Activated effector memory CD4-positive, alpha-beta T cell treated with Interleukin-2 at 50 U/mL for 16 hours (primary cell): Measurements from ENCODE around the gene ANGPTL3.
"Not testable (repeated sequence)": the region's sequence is repeated elsewhere in the genome, so short reads cannot be mapped to it uniquely, and the experiment has no call there.

ENCODE experiments used
- DNase-seq: peaks from one replicate; pipeline ENCODE4 v3.0.0-alpha.2; 2020

The ANGPTL3 gene

GRCh38 chr1:62597281-62597680 is at the start of gene ANGPTL3:
Gene ANGPTL3 (plus strand): TSS chr1:62597520. CDS start chr1:62597567, 47 bp downstream.
- no peak for DNase-seq

- DNase-seq: no peak
These were observed 36.0 kb upstream of the ANGPTL3 start for GRCh38 chr1:62561306-62561705.

GRCh38 chr1:62567182-62567581 is 30.1 kb upstream of the ANGPTL3 start:
- DNase-seq: not testable (repeated sequence)

GRCh38 chr1:62567926-62568325 is 29.4 kb upstream of the ANGPTL3 start:
- not testable (repeated sequence) for DNase-seq

GRCh38 chr1:62571517-62571916 is 25.8 kb upstream of the ANGPTL3 start:
- DNase-seq: not testable (repeated sequence)

- DNase-seq: no peak
These were observed 24.8 kb upstream of the ANGPTL3 start for GRCh38 chr1:62572476-62572875.

- DNase-seq: no peak
These were observed 23.6 kb upstream of the ANGPTL3 start for GRCh38 chr1:62573675-62574074.

- no peak for DNase-seq
These were observed 11.7 kb upstream of the ANGPTL3 start for GRCh38 chr1:62585469-62586155.

GRCh38 chr1:62588000-62588399 is 9.3 kb upstream of the ANGPTL3 start:
- DNase-seq: no peak

- DNase-seq: no peak
These were observed 8.0 kb upstream of the ANGPTL3 start for GRCh38 chr1:62589321-62589720.

GRCh38 chr1:62590255-62590969 is 6.9 kb upstream of the ANGPTL3 start:
- DNase-seq: no peak

GRCh38 chr1:62590970-62591368 is 6.4 kb upstream of the ANGPTL3 start:
- DNase-seq: no peak

GRCh38 chr1:62593825-62594394 is 3.4 kb upstream of the ANGPTL3 start:
- DNase-seq: no peak

GRCh38 chr1:62595647-62596046 is 1.7 kb upstream of the ANGPTL3 start:
- no peak for DNase-seq

GRCh38 chr1:62599044-62599443 is 1.7 kb downstream of the ANGPTL3 start:
- DNase-seq: no peak

GRCh38 chr1:62601457-62601856 is 4.1 kb downstream of the ANGPTL3 start:
- no peak for DNase-seq

GRCh38 chr1:62608905-62609304 is 11.6 kb downstream of the ANGPTL3 start:
- DNase-seq: no peak

GRCh38 chr1:62610588-62610987 is 13.3 kb downstream of the ANGPTL3 start:
- DNase-seq: not testable (repeated sequence)

- DNase-seq: no peak
These were observed 15.4 kb downstream of the ANGPTL3 start for GRCh38 chr1:62612770-62613169.

GRCh38 chr1:62613325-62613727 is 16.0 kb downstream of the ANGPTL3 start:
- DNase-seq: no peak

- no peak for DNase-seq
These were observed 16.6 kb downstream of the ANGPTL3 start for GRCh38 chr1:62613890-62614289.

- no peak for DNase-seq
These were observed 24.6 kb downstream of the ANGPTL3 start for GRCh38 chr1:62621907-62622306.

- no peak for DNase-seq
These were observed 28.1 kb downstream of the ANGPTL3 start for GRCh38 chr1:62625415-62625814.

GRCh38 chr1:62628506-62628905 is 31.2 kb downstream of the ANGPTL3 start:
- no peak for DNase-seq
